RWPE1 (cell line): ENCODE measurements around the gene DNAJB11.

Experiments
- CTCF ChIA-PET: fragments of 350-600 bp; sonication (Branson Sonifier 250); formaldehyde crosslinking; extraction: SDS; loops from one replicate; lab custom pipeline; 2021; lab: Yijun Ruan, JAX
- POLR2A ChIA-PET: fragments of 400-600 bp; formaldehyde crosslinking; extraction: SDS; loops from one replicate; lab custom pipeline; 2020; ENCODE audit warnings: antibody characterized with exemption; ENCODE audit not compliant: low non-redundant PET; lab: Yijun Ruan, JAX
- DNase-seq: peaks from one replicate; pipeline ENCODE4 v3.0.0; 2012; ENCODE audit warnings: low spot score
- H3K27ac ChIP-seq: fragments of 450-650 bp; 2 replicates; pipeline ENCODE4 v1.5.1; 2017
- TF ChIP-seq, protein P1 (sequence below): fragments of 450-650 bp; conservative IDR thresholded peaks from 2 replicates; pipeline ENCODE4 v1.5.1; 2017; ENCODE audit warnings: low read depth, mild to moderate bottlenecking

DNAJB11 gene

DNA sequence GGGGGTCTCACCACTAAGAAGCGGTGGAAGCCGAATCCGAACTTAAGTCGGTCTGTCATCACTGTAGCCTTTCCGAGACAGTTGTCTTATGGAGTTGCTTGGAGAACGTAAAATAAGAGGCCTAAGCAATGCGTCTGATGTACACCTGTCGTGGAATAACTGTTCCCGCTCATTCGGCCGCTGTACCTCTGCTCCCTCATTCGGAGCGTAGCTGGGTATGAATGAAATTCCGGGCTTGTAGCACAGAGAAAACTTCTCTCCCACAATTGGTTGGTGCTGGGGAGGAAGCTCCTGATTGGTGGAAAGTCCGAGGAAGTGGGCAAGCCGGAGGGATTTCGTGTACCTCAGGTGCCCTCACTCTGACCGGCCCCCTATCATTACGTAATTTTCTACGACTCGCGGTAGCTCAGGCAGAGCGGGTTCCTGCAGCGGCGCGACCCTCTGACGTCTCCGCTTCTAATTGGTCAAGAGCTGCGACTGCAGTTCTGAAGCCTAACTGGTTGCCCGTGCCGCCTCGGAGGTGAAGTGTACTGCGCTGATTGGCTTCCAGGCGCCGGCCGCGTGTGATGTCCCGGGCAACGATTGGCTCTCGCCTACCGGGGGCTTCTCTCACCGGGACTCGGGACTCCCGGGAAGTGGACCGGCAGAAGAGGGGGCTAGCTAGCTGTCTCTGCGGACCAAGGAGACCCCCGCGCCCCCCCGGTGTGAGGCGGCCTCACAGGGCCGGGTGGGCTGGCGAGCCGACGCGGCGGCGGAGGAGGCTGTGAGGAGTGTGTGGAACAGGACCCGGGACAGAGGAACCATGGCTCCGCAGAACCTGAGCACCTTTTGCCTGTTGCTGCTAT is at the start of gene DNAJB11:
DNAJB11 (plus strand) TSS at position 625 of the 845 bp plus-strand sequence; CDS start at position 803, 178 bp downstream.
- peak within 1 kb of the TSS; percentile 70 for H3K27ac ChIP-seq
- TF ChIP-seq, protein P1, sequence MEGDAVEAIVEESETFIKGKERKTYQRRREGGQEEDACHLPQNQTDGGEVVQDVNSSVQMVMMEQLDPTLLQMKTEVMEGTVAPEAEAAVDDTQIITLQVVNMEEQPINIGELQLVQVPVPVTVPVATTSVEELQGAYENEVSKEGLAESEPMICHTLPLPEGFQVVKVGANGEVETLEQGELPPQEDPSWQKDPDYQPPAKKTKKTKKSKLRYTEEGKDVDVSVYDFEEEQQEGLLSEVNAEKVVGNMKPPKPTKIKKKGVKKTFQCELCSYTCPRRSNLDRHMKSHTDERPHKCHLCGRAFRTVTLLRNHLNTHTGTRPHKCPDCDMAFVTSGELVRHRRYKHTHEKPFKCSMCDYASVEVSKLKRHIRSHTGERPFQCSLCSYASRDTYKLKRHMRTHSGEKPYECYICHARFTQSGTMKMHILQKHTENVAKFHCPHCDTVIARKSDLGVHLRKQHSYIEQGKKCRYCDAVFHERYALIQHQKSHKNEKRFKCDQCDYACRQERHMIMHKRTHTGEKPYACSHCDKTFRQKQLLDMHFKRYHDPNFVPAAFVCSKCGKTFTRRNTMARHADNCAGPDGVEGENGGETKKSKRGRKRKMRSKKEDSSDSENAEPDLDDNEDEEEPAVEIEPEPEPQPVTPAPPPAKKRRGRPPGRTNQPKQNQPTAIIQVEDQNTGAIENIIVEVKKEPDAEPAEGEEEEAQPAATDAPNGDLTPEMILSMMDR = no peak
- ChIA-PET POLR2A (interaction anchor here (1.1 kb wide), 1 partner anchor 213 kb away, joined by 3 read pairs; the partner anchor contains the start of gene EIF4A2), CTCF (interaction anchor here (0.5 to 2.0 kb wide), 4 partner anchors 28 to 184 kb away, joined by 3 to 6 read pairs (median 3); no protein-coding TSS in a partner anchor)
- DNase-seq = peak; percentile 100

DNA sequence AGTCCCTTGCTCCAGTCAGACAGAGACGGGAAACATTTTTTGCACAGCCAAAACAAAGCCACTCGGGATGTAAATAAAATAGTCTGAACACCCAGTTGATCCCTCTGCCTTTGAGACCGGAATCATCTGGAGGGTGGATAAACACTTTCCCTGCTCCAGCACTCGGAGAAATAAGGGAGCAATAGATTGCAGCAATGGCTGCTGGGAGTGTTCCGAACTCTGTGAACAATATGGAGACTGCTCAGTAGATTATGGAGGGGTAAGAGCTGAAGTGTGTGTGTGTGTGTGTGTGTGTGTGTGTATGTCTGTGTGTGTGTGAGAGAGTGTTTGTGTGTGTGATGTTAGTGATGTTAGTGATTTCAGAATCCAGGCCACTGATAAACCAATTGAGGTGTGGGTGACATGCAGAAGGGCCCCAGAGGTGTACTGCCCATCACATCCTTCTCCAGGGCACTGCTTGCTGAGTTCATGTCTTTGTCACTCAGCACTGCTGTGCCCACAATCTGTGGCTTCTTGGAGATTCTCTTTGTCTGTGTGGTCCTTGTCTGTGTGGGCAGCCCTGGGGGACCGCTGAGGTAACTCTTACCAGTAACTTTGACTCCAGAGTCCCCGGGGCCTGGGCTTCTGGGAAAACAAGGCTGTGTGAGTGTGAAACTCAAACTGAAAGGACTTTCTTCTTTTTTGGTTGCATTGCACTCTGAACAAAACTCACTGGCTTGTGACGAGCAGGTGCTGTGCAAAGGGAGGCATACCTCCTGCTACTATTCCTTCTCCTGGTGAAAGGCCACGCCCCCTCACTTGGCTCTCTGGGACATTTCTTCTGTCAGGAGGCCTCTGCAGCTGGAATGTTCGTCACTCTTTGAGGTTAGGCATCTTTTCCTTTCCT is 49.3 kb upstream of the DNAJB11 start:
- no peak for DNase-seq
- TF ChIP-seq, protein P1 = no peak
- POLR2A ChIA-PET = no interaction called here
- CTCF ChIA-PET = no interaction called here
- H3K27ac ChIP-seq = no peak overlapping the region

DNA sequence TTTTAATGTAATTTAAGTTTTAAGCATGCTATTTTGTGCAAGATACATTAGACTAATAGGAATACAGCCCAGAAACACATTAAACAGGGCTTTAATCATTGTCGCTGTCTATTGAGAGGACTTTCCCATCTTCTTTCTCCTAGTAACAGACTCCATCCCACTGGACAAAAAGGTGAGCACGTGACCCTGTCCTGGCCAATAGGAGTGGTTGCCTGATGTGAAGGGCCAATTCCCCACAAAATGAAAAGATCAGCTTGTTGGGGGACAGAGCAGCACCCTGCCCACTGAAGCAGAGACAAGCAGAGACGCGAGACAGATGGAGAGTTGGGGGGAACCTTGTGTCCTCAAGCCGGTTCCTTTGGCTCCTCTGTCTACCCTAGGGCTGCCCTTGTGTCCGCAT is 47.5 kb upstream of the DNAJB11 start:
- TF ChIP-seq, protein P1 = no peak
- DNase-seq = no peak
- ChIA-PET POLR2A (no interaction called here), CTCF (no interaction called here)
- H3K27ac ChIP-seq = no peak overlapping the region

DNA sequence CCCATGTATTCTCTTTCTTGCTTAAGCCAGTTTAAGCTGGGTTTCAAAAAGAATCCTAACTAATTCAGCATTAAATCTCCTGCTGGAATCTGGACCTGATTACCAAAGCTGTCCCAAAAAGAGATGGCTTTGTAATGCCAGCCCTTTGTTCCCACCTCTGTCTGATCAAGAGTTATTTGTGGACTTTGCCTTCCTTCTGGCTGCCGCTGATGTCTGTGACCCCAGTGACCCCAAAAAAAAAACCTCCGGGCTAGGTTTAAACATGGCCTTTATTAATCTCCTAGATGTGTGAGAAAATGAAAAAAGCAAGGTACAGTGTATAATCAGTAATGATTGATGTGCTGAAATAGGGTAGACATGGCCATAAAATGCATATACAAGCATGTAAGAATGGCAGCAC is 47.1 kb upstream of the DNAJB11 start:
- CTCF ChIA-PET = no interaction called here
- POLR2A ChIA-PET = no interaction called here
- no peak overlapping the region for H3K27ac ChIP-seq
- TF ChIP-seq, protein P1 = no peak
- no peak for DNase-seq

DNA sequence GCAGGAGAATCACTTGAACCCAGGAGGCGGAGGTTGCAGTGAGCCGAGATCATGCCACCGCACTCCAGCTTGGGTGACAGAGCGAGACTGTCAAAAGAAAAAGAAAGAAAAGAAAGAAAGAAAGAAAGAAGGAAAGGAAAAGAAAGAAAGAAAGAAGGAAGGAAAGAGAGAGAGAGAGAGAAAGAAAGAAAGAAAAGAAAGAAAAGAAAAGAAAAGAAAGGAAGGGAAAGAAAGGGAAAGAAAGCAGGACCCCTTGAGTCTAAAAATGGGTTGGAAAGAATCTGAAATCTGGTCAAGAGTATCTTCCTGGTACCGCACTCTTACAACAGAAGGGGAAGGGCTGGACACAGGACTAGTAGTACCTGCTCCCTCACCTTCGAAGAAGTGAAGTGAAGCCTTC is 45.9 kb upstream of the DNAJB11 start:
- H3K27ac ChIP-seq = no peak overlapping the region
- TF ChIP-seq, protein P1 = no peak
- no peak for DNase-seq
- ChIA-PET CTCF (interaction anchor here (0.7 kb wide), 1 partner anchor 546 kb away, joined by 3 read pairs; no protein-coding TSS in a partner anchor), POLR2A (no interaction called here)
